PC-9 (cell line): ENCODE results near the gene IMPG2. TPM values are rescaled to one million over a fixed set of nuclear protein-coding genes. Genes with fewer than 3 reads are reported as not detected.

ENCODE experiments used
- BruUV-seq: library from RNA; stranded (reverse); fragments of 400-500 nt; replicated peaks from 2 replicates; lab custom pipeline; 2021; lab: Mats Ljungman, UMichigan
- CTCF ChIA-PET: fragments of 300-600 bp; sonication (Branson Sonifier 250); formaldehyde crosslinking; loops from one replicate; lab custom pipeline; 2022; ENCODE audit warnings: antibody characterized with exemption; lab: Charles Lee
- POLR2A ChIA-PET: fragments of 300-600 bp; sonication (Branson Sonifier 250); formaldehyde crosslinking; loops from one replicate; lab custom pipeline; 2022; ENCODE audit warnings: antibody characterized with exemption; ENCODE audit not compliant: unreplicated experiment; lab: Charles Lee
- DNase-seq, 2 experiments: peaks; one replicate each; pipeline versions ENCODE4 v3.0.0 to v3.0.0-alpha.2; 2015 to 2022; ENCODE audit warnings: mixed read lengths in 1 of 2
- H2AFZ ChIP-seq: fragments of 200-600 bp; sonication (generic); 2 replicates; pipeline ENCODE4 v1.8.1; 2017; ENCODE audit warnings: antibody characterized with exemption
- H3F3A ChIP-seq: fragments of 200-600 bp; sonication (generic); 2 replicates; pipeline ENCODE4 v1.8.1; 2017; ENCODE audit warnings: antibody characterized with exemption, mild to moderate bottlenecking, low read depth; ENCODE audit not compliant: insufficient read depth
- H3K27ac ChIP-seq: fragments of 200-600 bp; sonication (generic); 2 replicates; pipeline ENCODE4 v1.6.1; 2016; ENCODE audit warnings: mixed run types
- H3K27me3 ChIP-seq: fragments of 200-600 bp; sonication (generic); 2 replicates; pipeline ENCODE4 v1.6.1; 2016; ENCODE audit warnings: low read depth, mixed run types; ENCODE audit not compliant: insufficient read depth
- H3K36me3 ChIP-seq: fragments of 200-600 bp; sonication (generic); 2 replicates; pipeline ENCODE4 v1.6.1; 2016; ENCODE audit warnings: low read depth, mixed run types
- H3K4me1 ChIP-seq: fragments of 200-600 bp; sonication (generic); replicated peaks from 2 replicates; pipeline ENCODE4 v1.6.1; 2016; ENCODE audit warnings: mixed run types; ENCODE audit not compliant: insufficient read depth
- H3K4me2 ChIP-seq: fragments of 200-600 bp; sonication (generic); 2 replicates; pipeline ENCODE4 v1.6.1; 2017; ENCODE audit warnings: mixed run types
- H3K4me3 ChIP-seq: fragments of 200-600 bp; sonication (generic); 2 replicates; pipeline ENCODE4 v1.6.1; 2016; ENCODE audit warnings: mixed run types
- H3K79me2 ChIP-seq: fragments of 200-600 bp; sonication (generic); 2 replicates; pipeline ENCODE4 v1.6.1; 2017; ENCODE audit warnings: low read depth, mixed run types
- H3K9me2 ChIP-seq: fragments of 200-600 bp; sonication (generic); 2 replicates; pipeline ENCODE4 v1.8.1; 2017; ENCODE audit warnings: mild to moderate bottlenecking; ENCODE audit not compliant: insufficient read depth
- H3K9me3 ChIP-seq: fragments of 200-600 bp; sonication (generic); 2 replicates; pipeline ENCODE4 v1.8.1; 2016; ENCODE audit warnings: low read depth; ENCODE audit not compliant: insufficient read depth
- H4K20me1 ChIP-seq: fragments of 200-600 bp; sonication (generic); 2 replicates; pipeline ENCODE4 v1.8.1; 2017; ENCODE audit not compliant: insufficient read depth
- CTCF ChIP-seq: fragments of 200-600 bp; sonication (generic); conservative IDR thresholded peaks from 2 replicates; pipeline ENCODE4 v1.6.1; 2017; ENCODE audit warnings: mixed run types, antibody characterized with exemption, mild to moderate bottlenecking, moderate library complexity
- EZH2 ChIP-seq: fragments of 200-600 bp; sonication (generic); IDR thresholded peaks from 2 replicates; pipeline ENCODE4 v1.8.0; 2017; ENCODE audit warnings: antibody characterized with exemption, low read depth
- intact Hi-C: fragments of 100-400 bp; cut with micrococcal nuclease; formaldehyde crosslinking; loops from one replicate; pipeline ENCODE4 v1.10.0; 2022; ENCODE audit not compliant: unreplicated experiment
- total RNA-seq: library from RNA; stranded (reverse); gene quantifications from 2 replicates; pipeline ENCODE4 v1.2.3, GENCODE V29; 2021

Gene IMPG2
- total RNA-seq, 1 experiment from 2014 or later: 0.11 TPM

DNA sequence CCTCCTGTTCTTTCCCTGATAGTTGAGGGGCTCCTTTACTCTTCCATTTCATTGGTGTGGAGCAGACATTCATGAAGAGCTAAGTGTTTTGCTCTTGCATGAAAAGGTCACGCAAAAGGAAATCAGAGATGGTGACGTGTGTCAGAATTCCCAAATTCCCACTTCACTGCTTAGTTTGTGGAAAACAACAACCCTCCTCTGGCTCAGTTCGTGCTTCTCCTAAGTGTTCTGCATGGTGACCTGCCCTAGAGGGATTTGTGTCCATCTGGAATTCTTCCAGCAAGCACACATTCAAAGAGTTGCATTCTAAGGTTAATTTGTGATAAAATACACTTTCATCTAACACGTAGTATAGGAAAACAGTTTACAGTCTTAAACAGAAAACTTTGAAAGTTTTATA, 95.6 kb downstream of the IMPG2 start:
- no peaks in the 10 kb centered on the region for H3K4me1 ChIP-seq
- ChIA-PET POLR2A (no interaction called here), CTCF (interaction anchor here (0.6 kb wide), 1 partner anchor 218 kb away, joined by 3 read pairs; no protein-coding TSS in a partner anchor)
- H4K20me1 ChIP-seq: no peaks in the 10 kb centered on the region
- intact Hi-C loops: no loop called here
- H3K9me2 ChIP-seq: no peaks in the 10 kb centered on the region
- no peaks in the 10 kb centered on the region; the same call in 1 of the 2 replicates for H3K9me3 ChIP-seq
- no peak overlapping the region for H3K4me3 ChIP-seq
- no peaks in the 10 kb centered on the region for H3K36me3 ChIP-seq
- no peaks in the 10 kb centered on the region for H3K27me3 ChIP-seq
- BruUV-seq: no TSS peak
- H3K4me2 ChIP-seq: no peak overlapping the region
- H3K79me2 ChIP-seq: no peaks in the 10 kb centered on the region
- DNase-seq: no peak
- no peaks in the 10 kb centered on the region for H3F3A ChIP-seq
- H3K27ac ChIP-seq: no peak overlapping the region
- peak overlapping the region; percentile 8; the same call in 1 of the 2 replicates for H2AFZ ChIP-seq
- TF ChIP-seq CTCF (no peak), EZH2 (no peak)

DNA sequence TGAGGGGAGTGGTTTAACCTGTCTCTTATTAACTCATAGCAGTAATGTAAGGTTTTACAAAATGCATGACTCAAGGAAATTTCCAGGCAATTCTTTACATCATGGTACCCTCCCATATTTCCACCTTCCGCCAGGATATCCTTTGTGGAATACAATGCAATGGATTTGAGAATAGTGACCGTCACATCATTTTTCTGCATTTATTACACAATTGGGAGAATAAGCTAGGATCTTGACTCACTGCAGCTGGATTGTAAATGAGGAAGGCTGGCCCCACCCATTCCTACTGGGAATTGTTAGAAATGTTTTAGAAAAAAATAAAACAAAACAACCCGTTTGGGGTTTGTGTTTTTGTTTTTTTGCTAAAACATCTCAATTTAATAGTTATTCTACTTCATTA, 97.4 kb downstream of the IMPG2 start:
- Histone ChIP-seq H3K79me2 (no peaks in the 10 kb centered on the region), H3K4me2 (no peak overlapping the region), H3K27me3 (no peaks in the 10 kb centered on the region), H3K9me2 (no peaks in the 10 kb centered on the region), H3K36me3 (no peaks in the 10 kb centered on the region), H4K20me1 (no peaks in the 10 kb centered on the region), H3F3A (no peaks in the 10 kb centered on the region), H3K4me3 (no peak overlapping the region), H3K27ac (no peak overlapping the region), H3K9me3 (no peaks in the 10 kb centered on the region), H3K4me1 (no peaks in the 10 kb centered on the region), H2AFZ (no peak overlapping the region)
- ChIA-PET POLR2A (no interaction called here), CTCF (no interaction called here)
- TF ChIP-seq EZH2 (no peak), CTCF (no peak)
- intact Hi-C loops: no loop called here
- DNase-seq: no peak
- no TSS peak for BruUV-seq

GRCh38 chr3:101219842-101220560, 100.4 kb downstream of the IMPG2 start:
- Histone ChIP-seq H3K4me3 (no peak overlapping the region), H4K20me1 (no peaks in the 10 kb centered on the region), H3K9me2 (no peaks in the 10 kb centered on the region), H3K4me1 (no peaks in the 10 kb centered on the region), H3F3A (no peaks in the 10 kb centered on the region), H3K36me3 (no peaks in the 10 kb centered on the region), H2AFZ (no peak overlapping the region), H3K9me3 (no peaks in the 10 kb centered on the region), H3K4me2 (no peak overlapping the region), H3K79me2 (no peaks in the 10 kb centered on the region), H3K27ac (no peak overlapping the region), H3K27me3 (no peaks in the 10 kb centered on the region)
- CTCF ChIA-PET: no interaction called here
- intact Hi-C loops: no loop called here
- TF ChIP-seq CTCF: no peak
- TF ChIP-seq EZH2: no peak
- no peak for DNase-seq
- no TSS peak for BruUV-seq
- POLR2A ChIA-PET: no interaction called here
